ENCODE data around the gene MAST3. TPM values are rescaled to one million over a fixed set of nuclear protein-coding genes. Genes with fewer than 3 reads are reported as not detected.

The MAST3 gene
- total and polyA plus RNA-seq, 4 donors, result 4.3 to 10.6 (median 6.7) TPM

GRCh38 chr19:18164072-18164471, 66.5 kb downstream of the MAST3 start:
- Histone ChIP-seq H3K9ac (ENCODE audit: low read depth in 1 of 2, low read length in 2 of 2) (no peak overlapping the region), H3K27me3 (ENCODE audit: control insufficient read depth in 4 of 4, insufficient read depth in 4 of 4, low read length in 3 of 4) (no peaks in the 10 kb centered on the region), H3K36me3 (ENCODE audit: control insufficient read depth in 4 of 4, insufficient read depth in 3 of 4, low read depth in 1 of 4, low read length in 3 of 4) (peaks cover 8 to 38% (median 18%) of the 10 kb centered on the region in 4 donors), H3K4me3 (ENCODE audit: low read depth in 1 of 3, low read length in 3 of 3) (no peak overlapping the region), H3K4me1 (ENCODE audit: control insufficient read depth in 4 of 4, insufficient read depth in 4 of 4, low read length in 3 of 4) (peaks cover 0 to 14% (median 7%) of the 10 kb centered on the region in 4 donors), H3K27ac (ENCODE audit: low read depth in 1 of 2, low read length in 2 of 2) (no peak overlapping the region), H3K9me3 (ENCODE audit: control insufficient read depth in 4 of 4, low read length in 3 of 4) (no peaks in the 10 kb centered on the region)
- TF ChIP-seq HNF4A (conservative IDR thresholded peaks at IDR 0.05), result no peak
- TF ChIP-seq EGR1 (IDR thresholded peaks at IDR 0.05; ENCODE audit: low read depth in 2 of 2), result no peak
- no peak for TF ChIP-seq FOXA1 (IDR thresholded peaks at IDR 0.05)
- no peak for TF ChIP-seq JUND (IDR thresholded peaks at IDR 0.05)
- TF ChIP-seq RAD21 (IDR thresholded peaks at IDR 0.05), result no peak
- TF ChIP-seq FOXA2 (IDR thresholded peaks at IDR 0.05), result no peak
- DNase-seq (ENCODE audit: low spot score), result no peak
- 98% methylated on average over 7 of the region's 7 CpGs for WGBS

- peaks cover 9 to 43% (median 18%) of the 10 kb centered on the region in 4 donors for H3K36me3 ChIP-seq (ENCODE audit: control insufficient read depth in 4 of 4, insufficient read depth in 3 of 4, low read depth in 1 of 4, low read length in 3 of 4)
- peaks cover 0 to 6% (median 4%) of the 10 kb centered on the region in 4 donors for H3K4me1 ChIP-seq (ENCODE audit: control insufficient read depth in 4 of 4, insufficient read depth in 4 of 4, low read length in 3 of 4)
- no peak overlapping the region for H3K9ac ChIP-seq (ENCODE audit: low read depth in 1 of 2, low read length in 2 of 2)
- DNase-seq (ENCODE audit: low spot score), result no peak
- no peaks in the 10 kb centered on the region for H3K9me3 ChIP-seq (ENCODE audit: control insufficient read depth in 4 of 4, low read length in 3 of 4)
- TF ChIP-seq EGR1 (IDR thresholded peaks at IDR 0.05; ENCODE audit: low read depth in 2 of 2) (no peak), NR2F2 (IDR thresholded peaks at IDR 0.05) (no peak), ATF3 (IDR thresholded peaks at IDR 0.05) (no peak)
- no peaks in the 10 kb centered on the region for H3K27me3 ChIP-seq (ENCODE audit: control insufficient read depth in 4 of 4, insufficient read depth in 4 of 4, low read length in 3 of 4)
- WGBS, result 97% methylated on average over 15 of the region's 15 CpGs
- no peak overlapping the region for H3K27ac ChIP-seq (ENCODE audit: low read depth in 1 of 2, low read length in 2 of 2)
- H3K4me3 ChIP-seq (ENCODE audit: low read depth in 1 of 3, low read length in 3 of 3), result no peak overlapping the region
Measured at GRCh38 chr19:18165794-18166544, 68.4 kb downstream of the MAST3 start.

GRCh38 chr19:18167011-18167410, 69.4 kb downstream of the MAST3 start:
- no peak for DNase-seq (ENCODE audit: low spot score)
- no peak overlapping the region for H3K4me3 ChIP-seq (ENCODE audit: low read depth in 1 of 3, low read length in 3 of 3)
- no peak for TF ChIP-seq SP1 (IDR thresholded peaks at IDR 0.05)
- TF ChIP-seq EGR1 (IDR thresholded peaks at IDR 0.05; ENCODE audit: low read depth in 2 of 2), result no peak
- TF ChIP-seq FOXA1 (IDR thresholded peaks at IDR 0.05), result no peak
- TF ChIP-seq ATF3 (IDR thresholded peaks at IDR 0.05), result no peak
- TF ChIP-seq HNF4A (conservative IDR thresholded peaks at IDR 0.05), result no peak
- no peak for TF ChIP-seq ZBTB33 (IDR thresholded peaks at IDR 0.05)
- no peak for TF ChIP-seq REST (IDR thresholded peaks at IDR 0.05)
- TF ChIP-seq RAD21 (IDR thresholded peaks at IDR 0.05), result no peak
- TF ChIP-seq GABPA (IDR thresholded peaks at IDR 0.05 in 1 of 2, conservative IDR thresholded peaks at IDR 0.05 in 1 of 2), result no peak
- TF ChIP-seq MAX (IDR thresholded peaks at IDR 0.05), result no peak
- TF ChIP-seq YY1 (IDR thresholded peaks at IDR 0.05), result no peak
- TF ChIP-seq HNF4G (IDR thresholded peaks at IDR 0.05), result no peak
- TF ChIP-seq JUND (IDR thresholded peaks at IDR 0.05), result no peak
- no peak for TF ChIP-seq CTCF (IDR thresholded peaks at IDR 0.05; ENCODE audit: low read depth, low read length, missing input control)
- no peak overlapping the region for H3K27ac ChIP-seq (ENCODE audit: low read depth in 1 of 2, low read length in 2 of 2)
- no peaks in the 10 kb centered on the region for H3K27me3 ChIP-seq (ENCODE audit: control insufficient read depth in 4 of 4, insufficient read depth in 4 of 4, low read length in 3 of 4)
- H3K36me3 ChIP-seq (ENCODE audit: control insufficient read depth in 4 of 4, insufficient read depth in 3 of 4, low read depth in 1 of 4, low read length in 3 of 4), result peaks cover 9 to 43% (median 18%) of the 10 kb centered on the region in 4 donors
- H3K9me3 ChIP-seq (ENCODE audit: control insufficient read depth in 4 of 4, low read length in 3 of 4), result no peaks in the 10 kb centered on the region
- no peaks in the 10 kb centered on the region for H3K4me1 ChIP-seq (ENCODE audit: control insufficient read depth in 4 of 4, insufficient read depth in 4 of 4, low read length in 3 of 4)
- H3K9ac ChIP-seq (ENCODE audit: low read depth in 1 of 2, low read length in 2 of 2), result no peak overlapping the region
- 96% methylated on average over 21 of the region's 21 CpGs for WGBS

Data from liver (tissue), 9 donors.